ENCODE results near the gene KLHL35. TPM values are rescaled to one million over a fixed set of nuclear protein-coding genes. Genes with fewer than 3 reads are reported as not detected.

KLHL35 gene
- total and polyA plus RNA-seq, 2 experiments from 2014 or later, result 0.10 to 0.28 TPM

DNA sequence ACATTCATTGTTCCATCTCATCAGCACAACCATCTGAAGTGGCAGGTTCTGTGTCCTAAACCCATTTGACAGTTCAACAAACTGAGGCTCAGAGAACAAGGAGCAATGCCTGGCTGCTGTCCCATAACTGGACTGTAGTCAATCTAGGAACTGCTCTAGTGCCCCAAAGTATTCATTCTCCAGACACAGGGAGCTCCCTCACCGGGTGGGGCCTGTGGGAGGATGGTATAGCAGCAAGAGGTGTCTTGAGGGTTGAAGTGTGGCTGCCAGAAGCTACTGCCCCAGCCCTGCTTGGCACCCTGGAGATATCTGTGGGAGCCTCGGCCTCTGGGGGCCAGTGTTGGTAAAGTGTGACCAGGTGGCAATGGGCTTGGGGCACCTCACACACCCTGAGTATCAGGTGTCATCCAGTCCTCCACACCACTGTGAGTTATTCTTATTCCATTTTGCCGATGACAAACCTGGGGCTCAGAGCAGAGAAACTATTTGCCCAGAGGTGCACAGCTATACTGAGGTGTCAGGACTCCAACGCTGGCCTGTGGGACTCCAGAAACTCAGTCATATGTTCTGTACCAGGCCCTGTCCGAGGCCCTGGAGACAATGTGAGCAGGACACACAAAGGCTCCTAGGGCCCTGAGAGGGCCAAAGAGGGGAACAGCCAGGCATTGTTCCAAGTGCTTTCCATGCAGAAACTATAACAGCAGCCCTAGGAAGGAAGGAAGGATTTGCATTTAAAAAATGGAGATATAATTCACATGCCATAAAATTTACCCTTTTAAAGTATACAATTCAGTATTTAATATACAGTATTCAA lies 46.0 kb upstream of the KLHL35 start (continued):
- TF ChIP-seq, protein P1, sequence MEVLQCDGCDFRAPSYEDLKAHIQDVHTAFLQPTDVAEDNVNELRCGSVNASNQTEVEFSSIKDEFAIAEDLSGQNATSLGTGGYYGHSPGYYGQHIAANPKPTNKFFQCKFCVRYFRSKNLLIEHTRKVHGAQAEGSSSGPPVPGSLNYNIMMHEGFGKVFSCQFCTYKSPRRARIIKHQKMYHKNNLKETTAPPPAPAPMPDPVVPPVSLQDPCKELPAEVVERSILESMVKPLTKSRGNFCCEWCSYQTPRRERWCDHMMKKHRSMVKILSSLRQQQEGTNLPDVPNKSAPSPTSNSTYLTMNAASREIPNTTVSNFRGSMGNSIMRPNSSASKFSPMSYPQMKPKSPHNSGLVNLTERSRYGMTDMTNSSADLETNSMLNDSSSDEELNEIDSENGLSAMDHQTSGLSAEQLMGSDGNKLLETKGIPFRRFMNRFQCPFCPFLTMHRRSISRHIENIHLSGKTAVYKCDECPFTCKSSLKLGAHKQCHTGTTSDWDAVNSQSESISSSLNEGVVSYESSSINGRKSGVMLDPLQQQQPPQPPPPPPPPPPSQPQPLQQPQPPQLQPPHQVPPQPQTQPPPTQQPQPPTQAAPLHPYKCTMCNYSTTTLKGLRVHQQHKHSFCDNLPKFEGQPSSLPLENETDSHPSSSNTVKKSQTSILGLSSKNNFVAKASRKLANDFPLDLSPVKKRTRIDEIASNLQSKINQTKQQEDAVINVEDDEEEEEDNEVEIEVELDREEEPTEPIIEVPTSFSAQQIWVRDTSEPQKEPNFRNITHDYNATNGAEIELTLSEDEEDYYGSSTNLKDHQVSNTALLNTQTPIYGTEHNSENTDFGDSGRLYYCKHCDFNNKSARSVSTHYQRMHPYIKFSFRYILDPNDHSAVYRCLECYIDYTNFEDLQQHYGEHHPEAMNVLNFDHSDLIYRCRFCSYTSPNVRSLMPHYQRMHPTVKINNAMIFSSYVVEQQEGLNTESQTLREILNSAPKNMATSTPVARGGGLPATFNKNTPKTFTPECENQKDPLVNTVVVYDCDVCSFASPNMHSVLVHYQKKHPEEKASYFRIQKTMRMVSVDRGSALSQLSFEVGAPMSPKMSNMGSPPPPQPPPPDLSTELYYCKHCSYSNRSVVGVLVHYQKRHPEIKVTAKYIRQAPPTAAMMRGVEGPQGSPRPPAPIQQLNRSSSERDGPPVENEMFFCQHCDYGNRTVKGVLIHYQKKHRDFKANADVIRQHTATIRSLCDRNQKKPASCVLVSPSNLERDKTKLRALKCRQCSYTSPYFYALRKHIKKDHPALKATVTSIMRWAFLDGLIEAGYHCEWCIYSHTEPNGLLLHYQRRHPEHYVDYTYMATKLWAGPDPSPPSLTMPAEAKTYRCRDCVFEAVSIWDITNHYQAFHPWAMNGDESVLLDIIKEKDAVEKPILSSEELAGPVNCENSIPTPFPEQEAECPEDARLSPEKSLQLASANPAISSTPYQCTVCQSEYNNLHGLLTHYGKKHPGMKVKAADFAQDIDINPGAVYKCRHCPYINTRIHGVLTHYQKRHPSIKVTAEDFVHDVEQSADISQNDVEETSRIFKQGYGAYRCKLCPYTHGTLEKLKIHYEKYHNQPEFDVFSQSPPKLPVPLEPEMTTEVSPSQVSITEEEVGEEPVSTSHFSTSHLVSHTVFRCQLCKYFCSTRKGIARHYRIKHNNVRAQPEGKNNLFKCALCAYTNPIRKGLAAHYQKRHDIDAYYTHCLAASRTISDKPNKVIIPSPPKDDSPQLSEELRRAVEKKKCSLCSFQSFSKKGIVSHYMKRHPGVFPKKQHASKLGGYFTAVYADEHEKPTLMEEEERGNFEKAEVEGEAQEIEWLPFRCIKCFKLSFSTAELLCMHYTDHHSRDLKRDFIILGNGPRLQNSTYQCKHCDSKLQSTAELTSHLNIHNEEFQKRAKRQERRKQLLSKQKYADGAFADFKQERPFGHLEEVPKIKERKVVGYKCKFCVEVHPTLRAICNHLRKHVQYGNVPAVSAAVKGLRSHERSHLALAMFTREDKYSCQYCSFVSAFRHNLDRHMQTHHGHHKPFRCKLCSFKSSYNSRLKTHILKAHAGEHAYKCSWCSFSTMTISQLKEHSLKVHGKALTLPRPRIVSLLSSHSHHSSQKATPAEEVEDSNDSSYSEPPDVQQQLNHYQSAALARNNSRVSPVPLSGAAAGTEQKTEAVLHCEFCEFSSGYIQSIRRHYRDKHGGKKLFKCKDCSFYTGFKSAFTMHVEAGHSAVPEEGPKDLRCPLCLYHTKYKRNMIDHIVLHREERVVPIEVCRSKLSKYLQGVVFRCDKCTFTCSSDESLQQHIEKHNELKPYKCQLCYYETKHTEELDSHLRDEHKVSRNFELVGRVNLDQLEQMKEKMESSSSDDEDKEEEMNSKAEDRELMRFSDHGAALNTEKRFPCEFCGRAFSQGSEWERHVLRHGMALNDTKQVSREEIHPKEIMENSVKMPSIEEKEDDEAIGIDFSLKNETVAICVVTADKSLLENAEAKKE (CRISPR knock-in tag; IDR thresholded peaks at IDR 0.05), result no peak
- TF ChIP-seq, protein P2, sequence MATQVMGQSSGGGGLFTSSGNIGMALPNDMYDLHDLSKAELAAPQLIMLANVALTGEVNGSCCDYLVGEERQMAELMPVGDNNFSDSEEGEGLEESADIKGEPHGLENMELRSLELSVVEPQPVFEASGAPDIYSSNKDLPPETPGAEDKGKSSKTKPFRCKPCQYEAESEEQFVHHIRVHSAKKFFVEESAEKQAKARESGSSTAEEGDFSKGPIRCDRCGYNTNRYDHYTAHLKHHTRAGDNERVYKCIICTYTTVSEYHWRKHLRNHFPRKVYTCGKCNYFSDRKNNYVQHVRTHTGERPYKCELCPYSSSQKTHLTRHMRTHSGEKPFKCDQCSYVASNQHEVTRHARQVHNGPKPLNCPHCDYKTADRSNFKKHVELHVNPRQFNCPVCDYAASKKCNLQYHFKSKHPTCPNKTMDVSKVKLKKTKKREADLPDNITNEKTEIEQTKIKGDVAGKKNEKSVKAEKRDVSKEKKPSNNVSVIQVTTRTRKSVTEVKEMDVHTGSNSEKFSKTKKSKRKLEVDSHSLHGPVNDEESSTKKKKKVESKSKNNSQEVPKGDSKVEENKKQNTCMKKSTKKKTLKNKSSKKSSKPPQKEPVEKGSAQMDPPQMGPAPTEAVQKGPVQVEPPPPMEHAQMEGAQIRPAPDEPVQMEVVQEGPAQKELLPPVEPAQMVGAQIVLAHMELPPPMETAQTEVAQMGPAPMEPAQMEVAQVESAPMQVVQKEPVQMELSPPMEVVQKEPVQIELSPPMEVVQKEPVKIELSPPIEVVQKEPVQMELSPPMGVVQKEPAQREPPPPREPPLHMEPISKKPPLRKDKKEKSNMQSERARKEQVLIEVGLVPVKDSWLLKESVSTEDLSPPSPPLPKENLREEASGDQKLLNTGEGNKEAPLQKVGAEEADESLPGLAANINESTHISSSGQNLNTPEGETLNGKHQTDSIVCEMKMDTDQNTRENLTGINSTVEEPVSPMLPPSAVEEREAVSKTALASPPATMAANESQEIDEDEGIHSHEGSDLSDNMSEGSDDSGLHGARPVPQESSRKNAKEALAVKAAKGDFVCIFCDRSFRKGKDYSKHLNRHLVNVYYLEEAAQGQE (IDR thresholded peaks at IDR 0.05; ENCODE audit: unreplicated experiment), result no peak

DNA sequence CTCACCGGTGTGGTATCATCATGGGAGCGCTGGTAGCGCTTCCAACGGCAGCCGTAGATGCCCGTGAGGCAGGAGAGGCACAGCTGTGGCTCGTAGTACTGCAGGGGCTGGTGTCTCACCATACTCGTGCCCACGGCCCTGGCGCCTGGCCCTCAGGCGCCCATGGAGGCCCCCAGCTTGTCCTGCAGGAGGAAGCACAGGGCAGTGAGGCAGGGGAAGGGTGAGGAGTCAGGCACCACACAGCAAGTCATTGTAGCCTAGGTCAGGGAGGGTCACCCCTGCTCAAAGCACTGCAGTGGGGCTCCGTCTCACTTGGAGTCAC lies 44.6 kb upstream of the KLHL35 start:
- no peaks in the 10 kb centered on the region for H3K36me3 ChIP-seq (ENCODE audit: insufficient read depth)
- H3F3A ChIP-seq (replicated peaks; ENCODE audit: low read depth), result no peaks in the 10 kb centered on the region
- no peaks in the 10 kb centered on the region; the same call in 2 of the 3 replicates for H3K36me3 Mint-ChIP-seq (ENCODE audit: low read depth)
- peaks cover 13% of the 10 kb centered on the region for H3K27me3 Mint-ChIP-seq (ENCODE audit: insufficient read depth, low read depth, poor library complexity)
- no peak overlapping the region for H3K4me3 Mint-ChIP-seq
- ATAC-seq (no peak), DNase-seq (ENCODE audit: low spot score) (no peak)
- no peak overlapping the region for H3K27ac Mint-ChIP-seq
- no peaks in the 10 kb centered on the region for H3K27me3 ChIP-seq (ENCODE audit: insufficient read depth)
- H4K20me1 ChIP-seq (replicated peaks; ENCODE audit: insufficient read depth), result no peaks in the 10 kb centered on the region
- H3K9me3 Mint-ChIP-seq, result no peaks in the 10 kb centered on the region
- no peak overlapping the region for H3K4me2 ChIP-seq
- no peak overlapping the region for H3K27ac ChIP-seq (ENCODE audit: low read depth)
- H2AFZ ChIP-seq, result no peak overlapping the region
- peaks cover 26% of the 10 kb centered on the region for H3K4me1 Mint-ChIP-seq
- H3K79me2 ChIP-seq (replicated peaks; ENCODE audit: insufficient read depth), result no peaks in the 10 kb centered on the region
- no peaks in the 10 kb centered on the region for H3K9me2 ChIP-seq (ENCODE audit: insufficient read depth)
- no peak overlapping the region for H3K4me3 ChIP-seq
- peaks cover 5% of the 10 kb centered on the region; the same call in 1 of the 2 replicates for H3K4me1 ChIP-seq (ENCODE audit: insufficient read depth)
- TF ChIP-seq EZH2 (IDR thresholded peaks at IDR 0.05; ENCODE audit: low read depth, unreplicated experiment), result no peak
- TF ChIP-seq, protein P2 (IDR thresholded peaks at IDR 0.05; ENCODE audit: unreplicated experiment), result no peak

Data from GM23338 (cell line).